A172 (cell line): Measurements from ENCODE around the gene BCL2L13. TPM values are rescaled to one million over a fixed set of nuclear protein-coding genes. Genes with fewer than 3 reads are reported as not detected.
"Not testable (repeated sequence)": the region's sequence is repeated elsewhere in the genome, so short reads cannot be mapped to it uniquely, and the experiment has no call there.

Experiments used
- DNase-seq: peaks from one replicate; pipeline ENCODE4 v3.0.0-alpha.2; 2015; ENCODE audit warnings: low spot score
- total RNA-seq: library from RNA; depleted of rRNA; stranded (reverse); fragments of >200 nt; shearing (Covaris generic); gene quantifications from 2 replicates; pipeline ENCODE4 v1.2.3, GENCODE V29; 2014

BCL2L13 gene
- total RNA-seq, 1 experiment from 2014 or later = 47.5 TPM

DNA sequence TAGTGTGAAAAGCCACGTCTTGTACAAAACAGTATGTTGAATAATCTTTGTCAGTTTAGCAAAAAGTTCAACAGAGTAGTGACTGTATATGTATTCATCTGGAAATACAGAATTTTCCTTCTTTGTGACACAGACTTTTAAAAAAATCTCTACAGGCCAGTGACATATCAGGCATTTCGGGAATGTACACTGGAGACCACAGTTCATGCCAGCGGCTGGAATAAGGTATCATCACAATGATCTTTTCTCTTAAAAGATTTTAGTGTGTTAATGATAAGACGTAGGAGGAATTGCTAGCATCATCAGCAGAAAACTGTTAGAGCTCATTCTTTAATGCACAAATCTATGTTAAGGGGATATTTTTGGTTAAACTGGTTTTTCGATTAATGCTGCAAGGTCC, 57.4 kb downstream of the BCL2L13 start:
- no peak for DNase-seq

- not testable (repeated sequence) for DNase-seq
Measured at GRCh38 chr22:17697196-17697595, 58.6 kb downstream of the BCL2L13 start.

GRCh38 chr22:17698276-17698675, 59.7 kb downstream of the BCL2L13 start:
- DNase-seq = not testable (repeated sequence)

- DNase-seq = no peak
Measured at GRCh38 chr22:17698948-17699347, 60.4 kb downstream of the BCL2L13 start.

DNA sequence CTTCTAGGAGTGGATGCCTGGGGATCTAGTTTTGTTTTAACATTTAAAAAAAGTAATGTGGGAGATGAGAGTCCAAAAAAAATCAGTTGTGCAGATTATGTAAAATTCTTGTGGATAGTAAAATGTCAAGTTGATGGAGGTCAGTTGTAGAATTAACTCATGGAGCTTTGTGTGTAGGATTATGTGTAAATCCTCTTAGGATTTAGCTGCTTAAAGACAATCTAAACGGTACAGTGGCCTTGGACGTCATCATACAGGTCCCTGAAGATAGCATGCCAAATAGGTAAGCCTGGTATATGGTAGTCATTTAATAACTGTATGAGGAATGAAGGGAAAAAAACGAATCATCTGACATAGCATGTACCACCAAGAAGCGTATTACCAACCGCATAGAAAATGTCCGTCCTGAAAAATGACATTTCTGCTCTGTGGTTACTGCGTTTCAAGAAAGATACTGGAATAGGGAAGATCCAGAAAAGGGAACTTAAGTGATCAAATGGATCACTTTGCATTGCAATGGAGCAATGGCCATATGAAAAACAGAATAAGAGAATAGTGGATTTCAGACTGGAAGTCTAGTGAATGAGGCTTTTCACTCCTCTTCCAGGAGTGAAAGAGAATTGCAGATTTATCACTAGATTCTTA, 61.3 kb downstream of the BCL2L13 start:
- no peak for DNase-seq

- no peak for DNase-seq
Measured at GRCh38 chr22:17700778-17701177, 62.2 kb downstream of the BCL2L13 start.

DNA sequence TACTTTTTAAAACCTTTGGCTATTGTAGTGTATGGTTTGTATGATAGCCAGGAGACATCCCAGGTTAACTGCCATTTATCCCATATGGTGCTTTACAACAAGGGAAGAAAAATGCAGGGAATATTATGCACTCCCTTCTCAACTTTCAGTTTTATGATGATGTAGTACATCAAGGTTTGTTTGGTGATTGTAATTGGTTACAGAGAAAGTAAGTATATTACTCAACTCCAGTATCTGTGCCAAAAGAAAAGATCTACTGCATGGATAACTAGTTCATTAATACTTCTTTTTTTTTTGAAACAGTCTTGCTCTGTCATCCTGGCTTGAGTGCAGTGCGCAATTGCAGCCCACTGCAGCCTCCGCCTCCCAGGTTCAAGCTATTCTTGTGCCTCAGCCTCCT, 65.3 kb downstream of the BCL2L13 start:
- no peak for DNase-seq

- no peak for DNase-seq
Measured at GRCh38 chr22:17705546-17705945, 67.0 kb downstream of the BCL2L13 start.

DNA sequence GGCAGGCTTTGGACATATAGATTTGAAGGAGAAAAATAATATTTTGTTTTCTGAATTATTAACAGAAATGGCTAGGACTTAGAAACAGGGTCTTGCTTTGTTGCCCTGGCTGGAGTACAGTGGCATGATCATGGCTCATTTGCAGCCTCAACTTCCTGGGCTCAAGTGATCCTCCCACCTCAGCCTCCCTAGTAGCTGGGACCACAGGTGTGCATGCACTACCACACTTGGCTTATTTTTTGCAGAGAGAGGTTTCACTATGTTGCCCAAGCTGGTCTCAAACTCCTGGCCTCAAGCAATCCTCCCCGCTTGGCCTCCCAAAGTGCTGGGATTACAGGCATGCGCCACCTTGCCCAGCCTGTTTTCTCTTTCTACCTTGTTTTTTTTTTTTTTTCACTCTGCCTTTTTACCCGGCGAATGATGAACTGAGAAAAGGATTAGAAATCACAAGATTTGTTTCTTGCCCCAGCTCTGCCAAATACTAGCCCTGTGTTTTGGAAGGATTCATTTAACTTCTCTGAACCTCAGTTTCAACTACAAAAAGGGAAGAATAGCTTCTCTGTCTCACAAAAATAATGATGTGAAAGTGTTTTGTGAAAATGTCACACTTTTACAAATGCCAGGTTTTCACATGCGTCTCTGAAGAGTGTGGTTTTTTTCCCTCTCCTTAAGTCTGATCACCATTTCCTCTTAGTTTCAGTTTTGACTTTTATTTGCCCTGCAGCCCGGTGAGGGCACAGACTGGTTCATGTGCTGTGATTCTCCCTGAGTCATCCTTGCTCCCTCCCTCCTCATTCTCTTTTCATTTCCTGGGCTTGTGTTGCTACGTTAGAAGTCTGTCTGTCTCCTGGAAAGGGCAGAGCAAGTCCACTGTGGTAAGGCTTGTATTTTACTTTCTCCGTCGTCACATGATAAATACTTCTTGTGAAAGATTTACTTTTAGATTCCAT, 67.7 kb downstream of the BCL2L13 start:
- DNase-seq = peak; percentile 89

- DNase-seq = no peak
Measured at GRCh38 chr22:17706947-17707346, 68.4 kb downstream of the BCL2L13 start.

- DNase-seq = no peak
Measured at GRCh38 chr22:17707526-17707925, 69.0 kb downstream of the BCL2L13 start.

GRCh38 chr22:17710023-17710422, 71.5 kb downstream of the BCL2L13 start:
- DNase-seq = no peak

- peak; percentile 45 for DNase-seq
Measured at GRCh38 chr22:17712441-17712840, 73.9 kb downstream of the BCL2L13 start.

DNA sequence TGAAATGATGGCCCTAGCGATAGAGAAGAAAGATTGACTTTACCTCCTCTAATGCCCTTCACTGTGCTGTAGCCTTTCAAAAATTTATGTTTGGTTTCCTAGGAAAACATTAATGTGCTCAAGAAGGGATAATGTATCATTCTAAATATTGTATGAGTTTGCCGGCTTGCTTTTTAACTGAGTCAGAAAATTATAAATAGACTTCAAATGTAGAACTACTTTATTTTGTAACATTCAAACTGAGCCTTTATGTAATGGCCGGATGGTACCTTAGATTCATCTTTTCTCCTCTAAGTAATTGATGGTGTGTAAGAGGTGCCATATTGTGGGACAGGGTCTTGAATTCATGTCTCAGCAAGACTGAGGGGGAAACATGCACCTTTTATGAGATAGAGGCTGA, 78.0 kb downstream of the BCL2L13 start:
- no peak for DNase-seq

- no peak for DNase-seq
Measured at GRCh38 chr22:17717708-17718107, 79.2 kb downstream of the BCL2L13 start.

- DNase-seq = no peak
Measured at GRCh38 chr22:17719911-17720310, 81.4 kb downstream of the BCL2L13 start.

DNA sequence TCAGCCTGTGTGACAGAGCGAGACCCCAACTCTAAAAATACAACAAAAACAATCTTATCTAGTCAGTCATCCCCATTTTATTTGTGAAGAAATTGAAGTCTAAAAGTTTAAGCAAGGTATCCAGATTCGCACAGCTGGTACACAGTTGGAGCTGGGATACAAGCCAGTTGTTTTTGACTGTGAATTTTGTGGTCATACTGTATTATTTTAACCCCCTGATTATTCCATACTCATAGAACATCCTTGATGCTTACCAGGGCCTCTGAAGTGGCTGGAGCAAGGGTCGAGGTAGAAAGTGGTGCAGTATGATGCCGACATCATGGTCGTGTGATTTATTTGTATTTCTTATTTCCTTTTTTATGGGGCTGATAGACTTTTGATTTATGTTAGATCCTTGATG, 85.7 kb downstream of the BCL2L13 start:
- DNase-seq = no peak

GRCh38 chr22:17724678-17725499, 86.3 kb downstream of the BCL2L13 start:
- no peak for DNase-seq

- DNase-seq = no peak
Measured at GRCh38 chr22:17725500-17725796, 86.9 kb downstream of the BCL2L13 start.

DNA sequence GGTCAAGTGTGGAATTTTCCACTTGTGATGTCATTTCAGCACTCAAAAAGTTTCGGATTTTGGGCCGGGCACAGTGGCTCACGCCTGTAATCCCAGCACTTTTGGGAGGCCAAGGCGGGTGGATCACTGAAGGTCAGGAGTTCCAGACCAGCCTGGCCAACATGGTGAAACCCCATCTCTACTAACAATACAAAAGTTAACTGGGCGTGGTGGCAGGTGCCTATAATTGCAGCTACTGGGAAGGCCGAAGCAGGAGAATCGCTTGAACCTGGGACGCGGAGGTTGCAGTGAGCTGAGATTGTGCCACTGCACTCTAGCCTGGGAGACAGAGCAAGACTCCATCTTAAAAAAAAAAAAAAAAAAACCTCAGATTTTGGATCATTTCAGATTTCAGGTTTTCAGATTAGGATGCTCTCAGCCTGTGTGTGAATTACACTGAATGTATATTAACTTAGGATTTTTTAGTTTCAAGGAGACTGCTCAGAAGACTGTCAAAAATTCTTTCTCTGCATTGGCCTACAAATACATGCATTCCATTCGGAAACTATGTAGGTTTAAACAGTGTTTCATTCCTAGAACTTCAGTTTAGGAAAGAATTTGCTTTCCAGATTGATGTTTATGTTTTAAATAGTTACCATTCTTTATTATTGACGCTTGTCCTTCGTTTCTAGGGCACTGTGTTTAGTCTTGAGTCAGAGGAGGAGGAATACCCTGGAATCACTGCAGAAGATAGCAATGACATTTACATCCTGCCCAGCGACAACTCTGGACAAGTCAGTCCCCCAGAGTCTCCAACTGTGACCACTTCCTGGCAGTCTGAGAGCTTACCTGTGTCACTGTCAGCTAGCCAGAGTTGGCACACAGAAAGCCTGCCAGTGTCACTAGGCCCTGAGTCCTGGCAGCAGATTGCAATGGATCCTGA, 87.7 kb downstream of the BCL2L13 start:
- no peak for DNase-seq
